Activated naive CD8-positive, alpha-beta T cell treated with anti-CD3 and anti-CD28 coated beads, Interleukin-2, amount 50 U/mL, for 24 hours (primary cell): ENCODE data around the gene CNKSR3.

Experiments
- ATAC-seq: fragments of 150-1000 bp; cut with Tn5 transposase; one replicate; pipeline ENCODE4 v1.10.0; 2021
- DNase-seq: peaks from one replicate; pipeline ENCODE4 v3.0.0; 2021
- H3K27ac Mint-ChIP-seq: one replicate; pipeline ENCODE4 v1.8.0; 2021; ENCODE audit warnings: mild to moderate bottlenecking, mixed read lengths
- H3K27me3 Mint-ChIP-seq: one replicate; pipeline ENCODE4 v1.8.0; 2021; ENCODE audit warnings: mixed read lengths
- H3K36me3 Mint-ChIP-seq: one replicate; pipeline ENCODE4 v1.8.0; 2021; ENCODE audit warnings: low read depth, mixed read lengths
- H3K4me1 Mint-ChIP-seq: one replicate; pipeline ENCODE4 v1.8.0; 2021; ENCODE audit warnings: mixed read lengths
- H3K4me3 Mint-ChIP-seq: one replicate; pipeline ENCODE4 v1.8.0; 2021; ENCODE audit warnings: mild to moderate bottlenecking, moderate library complexity, mixed read lengths
- H3K9me3 Mint-ChIP-seq: one replicate; pipeline ENCODE4 v1.8.0; 2021; ENCODE audit warnings: mixed read lengths

The CNKSR3 gene

DNA sequence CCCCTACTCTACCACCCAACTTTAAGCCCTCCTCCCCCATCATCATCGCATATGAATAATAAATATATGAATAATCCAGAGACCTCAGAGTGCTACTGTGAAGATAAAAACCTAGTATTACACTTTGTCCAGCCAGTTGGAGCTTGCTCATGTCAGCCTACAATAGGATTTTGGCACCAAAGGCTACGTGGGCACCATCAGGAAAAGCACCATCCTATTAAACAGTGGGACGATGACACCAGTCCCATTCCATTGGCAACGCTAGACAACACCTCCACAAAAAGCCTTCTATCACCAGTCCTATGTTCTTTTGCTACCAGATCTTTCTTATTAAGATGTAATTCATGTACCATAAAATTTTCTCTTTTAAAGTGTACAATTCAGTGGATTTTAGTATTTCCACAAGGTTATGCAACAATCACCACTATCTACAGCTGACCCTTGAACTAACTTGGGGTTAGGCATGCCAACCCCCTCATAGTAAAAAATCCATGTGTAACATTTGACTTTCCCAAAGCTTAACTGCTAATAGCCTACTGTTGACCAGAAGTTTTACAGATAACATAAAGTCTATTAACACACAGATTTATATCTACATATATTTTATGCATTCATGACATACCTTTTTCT, 41.1 kb downstream of the CNKSR3 start:
- DNase-seq (no peak), ATAC-seq (no peak)
- H3K36me3 Mint-ChIP-seq: no peaks in the 10 kb centered on the region
- H3K27me3 Mint-ChIP-seq: no peaks in the 10 kb centered on the region
- no peak overlapping the region for H3K4me3 Mint-ChIP-seq
- no peak overlapping the region for H3K27ac Mint-ChIP-seq
- H3K4me1 Mint-ChIP-seq: no peaks in the 10 kb centered on the region
- H3K9me3 Mint-ChIP-seq: peaks cover 9% of the 10 kb centered on the region

DNA sequence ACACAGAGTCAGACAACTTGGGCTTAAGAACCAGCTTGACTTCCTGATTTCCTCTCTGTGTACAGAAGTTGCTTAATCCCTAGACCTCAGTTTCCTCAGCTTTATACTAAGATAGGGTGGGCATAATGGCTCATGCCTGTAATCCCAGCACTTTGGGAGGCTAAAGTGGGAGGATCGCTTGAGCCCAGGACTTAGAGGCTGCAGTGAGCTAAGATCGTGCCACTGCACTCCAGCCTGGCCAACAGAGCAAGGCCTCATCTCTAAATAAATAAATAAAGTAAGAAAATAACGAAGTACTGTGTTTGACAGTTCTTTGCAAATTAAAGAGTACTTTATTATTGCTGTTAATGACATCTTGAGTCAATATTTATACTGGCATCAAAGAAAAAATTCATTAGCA, 41.7 kb downstream of the CNKSR3 start:
- ATAC-seq (no peak), DNase-seq (no peak)
- Mint-ChIP-seq H3K9me3 (peaks cover 9% of the 10 kb centered on the region), H3K27me3 (no peaks in the 10 kb centered on the region), H3K4me1 (no peaks in the 10 kb centered on the region), H3K36me3 (no peaks in the 10 kb centered on the region), H3K27ac (no peak overlapping the region), H3K4me3 (no peak overlapping the region)

DNA sequence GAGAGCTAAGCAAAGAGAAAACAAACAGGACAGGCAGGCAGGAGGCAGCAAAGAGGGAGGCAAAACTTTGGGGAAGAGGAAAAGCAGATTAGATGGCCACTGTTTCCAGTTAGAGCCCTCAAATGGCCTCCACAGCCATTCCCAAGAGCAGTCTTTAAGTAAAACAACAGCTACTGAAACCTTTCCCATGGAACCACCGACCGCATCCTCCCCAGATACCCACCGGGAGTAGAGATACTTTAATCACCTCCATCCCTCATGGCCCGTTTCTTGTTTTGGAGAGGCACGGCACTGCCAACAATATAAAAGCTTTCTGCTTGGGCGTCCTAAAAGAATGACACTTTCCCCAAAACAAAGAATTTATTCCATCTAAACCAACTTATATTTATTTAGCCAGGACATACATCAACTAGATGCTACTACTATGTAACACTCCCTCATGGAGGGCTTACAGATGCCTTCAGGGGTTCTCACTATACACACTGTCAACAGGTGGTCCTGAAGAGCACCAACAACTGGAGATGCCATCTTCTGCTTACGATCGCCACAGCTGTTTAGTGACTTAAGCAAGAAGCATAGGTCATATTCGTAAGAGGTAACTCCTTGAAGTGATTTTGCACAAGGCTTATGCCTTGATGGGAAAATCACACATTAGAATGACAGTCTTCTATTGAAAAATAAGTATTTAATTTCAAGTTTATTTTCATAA, 43.4 kb downstream of the CNKSR3 start:
- no peak for DNase-seq
- no peaks in the 10 kb centered on the region for H3K27me3 Mint-ChIP-seq
- H3K36me3 Mint-ChIP-seq: no peaks in the 10 kb centered on the region
- no peaks in the 10 kb centered on the region for H3K4me1 Mint-ChIP-seq
- no peak overlapping the region for H3K27ac Mint-ChIP-seq
- H3K9me3 Mint-ChIP-seq: peaks cover 9% of the 10 kb centered on the region
- no peak overlapping the region for H3K4me3 Mint-ChIP-seq
- no peak for ATAC-seq

DNA sequence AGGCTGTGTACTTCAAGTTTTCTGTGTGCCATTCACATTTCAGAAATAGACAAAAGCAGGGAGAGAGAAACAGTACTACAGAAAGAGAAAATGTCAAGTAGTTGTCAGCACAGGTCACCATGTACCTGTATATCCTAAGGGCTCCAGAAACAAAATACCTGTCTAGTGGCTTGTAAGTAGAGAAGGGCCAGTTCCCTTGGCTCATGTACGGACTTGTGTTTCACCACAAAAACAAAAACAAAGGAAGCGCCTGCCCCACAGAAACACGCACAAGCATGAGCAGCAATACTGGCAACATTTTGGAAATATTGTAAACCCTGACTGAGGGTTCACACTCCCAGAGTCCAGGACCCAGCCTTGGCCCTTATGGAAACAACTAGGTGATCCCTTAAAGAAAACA, 44.3 kb downstream of the CNKSR3 start:
- Mint-ChIP-seq H3K9me3 (peaks cover 9% of the 10 kb centered on the region), H3K27me3 (peaks cover under 1% of the 10 kb centered on the region), H3K36me3 (no peaks in the 10 kb centered on the region), H3K4me3 (no peak overlapping the region), H3K4me1 (no peaks in the 10 kb centered on the region), H3K27ac (no peak overlapping the region)
- no peak for ATAC-seq
- no peak for DNase-seq

DNA sequence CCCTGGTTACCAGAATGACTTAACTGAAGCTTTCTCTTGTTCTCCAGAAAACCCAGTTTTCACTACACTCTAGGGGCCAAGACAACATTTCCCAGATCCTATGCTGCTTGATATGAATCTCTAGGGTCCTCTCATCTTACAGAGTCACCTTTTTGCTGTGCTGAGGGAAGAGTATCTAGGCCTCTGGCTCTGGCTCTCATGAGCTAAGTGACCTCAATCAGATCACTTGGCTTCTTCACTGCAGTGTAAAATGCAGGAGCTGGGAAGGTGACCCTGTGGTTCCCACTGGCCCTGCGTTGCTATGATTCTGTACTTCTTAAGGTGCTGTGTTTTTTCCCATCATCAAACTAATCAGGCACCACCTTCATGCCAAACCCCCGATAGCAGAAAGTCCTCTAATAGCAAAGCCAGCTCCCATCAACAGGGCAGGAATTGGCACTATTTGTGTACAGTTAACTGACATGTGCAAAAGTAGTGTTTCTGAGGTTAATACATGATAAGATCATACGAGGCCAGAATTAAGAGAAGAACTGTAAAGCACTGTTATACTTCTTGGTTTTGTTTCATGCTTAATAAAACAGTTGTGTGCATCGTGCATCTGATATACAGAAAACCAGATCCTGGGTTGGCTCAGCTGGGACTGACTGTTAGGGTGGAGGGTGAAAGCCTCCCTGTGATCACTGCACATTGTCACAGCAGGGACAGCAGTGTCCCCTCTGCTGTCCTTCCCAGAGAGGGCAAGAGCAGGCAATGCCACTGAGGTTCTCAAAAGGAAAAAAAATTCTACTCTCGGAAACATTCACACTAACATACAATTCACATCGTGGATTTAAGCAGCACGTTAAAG, 46.7 kb downstream of the CNKSR3 start:
- H3K36me3 Mint-ChIP-seq: no peaks in the 10 kb centered on the region
- no peak overlapping the region for H3K4me3 Mint-ChIP-seq
- H3K27ac Mint-ChIP-seq: no peak overlapping the region
- no peaks in the 10 kb centered on the region for H3K9me3 Mint-ChIP-seq
- ATAC-seq: no peak
- DNase-seq: no peak
- peaks cover under 1% of the 10 kb centered on the region for H3K4me1 Mint-ChIP-seq
- peaks cover 5% of the 10 kb centered on the region for H3K27me3 Mint-ChIP-seq

DNA sequence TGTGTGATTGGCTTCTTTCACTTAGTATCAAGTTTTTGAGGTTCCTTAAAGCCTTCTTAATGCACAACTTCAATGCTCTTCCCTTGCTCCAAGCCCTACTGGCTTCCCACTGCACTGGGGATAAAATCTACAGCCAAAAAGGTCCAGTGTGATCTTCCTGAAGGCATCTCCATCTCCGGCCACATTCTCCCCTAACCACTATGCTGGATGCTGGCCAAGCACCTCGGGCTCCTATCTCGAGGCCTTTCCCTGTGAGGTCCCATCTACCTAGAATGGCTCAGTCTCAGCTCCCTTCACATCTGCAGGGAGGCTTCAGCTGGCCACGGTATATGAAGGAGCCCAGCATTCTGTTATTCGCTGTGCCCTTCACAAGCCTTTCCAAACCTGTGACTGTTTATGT, 48.1 kb downstream of the CNKSR3 start:
- peaks cover 4% of the 10 kb centered on the region for H3K4me1 Mint-ChIP-seq
- H3K4me3 Mint-ChIP-seq: no peak overlapping the region
- no peak overlapping the region for H3K27ac Mint-ChIP-seq
- no peaks in the 10 kb centered on the region for H3K36me3 Mint-ChIP-seq
- DNase-seq (no peak), ATAC-seq (no peak)
- no peaks in the 10 kb centered on the region for H3K9me3 Mint-ChIP-seq
- H3K27me3 Mint-ChIP-seq: peaks cover 12% of the 10 kb centered on the region

DNA sequence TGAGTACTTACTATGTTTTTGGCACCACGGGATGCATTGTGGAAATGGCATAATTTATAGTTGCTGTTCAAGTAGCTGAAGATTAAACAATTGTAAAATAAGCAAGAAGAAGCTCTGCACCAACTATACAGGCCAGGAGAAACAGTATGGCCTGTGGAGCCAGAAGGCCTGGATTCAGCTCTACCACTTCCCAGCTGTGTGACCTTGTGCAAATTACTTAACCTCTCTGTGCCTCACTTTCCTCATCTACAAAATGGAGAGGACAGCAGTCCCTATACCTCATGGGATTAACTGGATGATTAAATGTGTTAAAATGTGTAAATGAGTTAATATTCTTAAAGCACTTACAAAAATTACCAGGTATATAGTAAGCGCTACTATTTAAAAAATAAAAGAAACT, 49.1 kb downstream of the CNKSR3 start:
- Mint-ChIP-seq H3K36me3 (no peaks in the 10 kb centered on the region), H3K27me3 (peaks cover 12% of the 10 kb centered on the region), H3K4me1 (peaks cover 4% of the 10 kb centered on the region), H3K27ac (no peak overlapping the region), H3K9me3 (no peaks in the 10 kb centered on the region), H3K4me3 (no peak overlapping the region)
- ATAC-seq: no peak
- DNase-seq: no peak

DNA sequence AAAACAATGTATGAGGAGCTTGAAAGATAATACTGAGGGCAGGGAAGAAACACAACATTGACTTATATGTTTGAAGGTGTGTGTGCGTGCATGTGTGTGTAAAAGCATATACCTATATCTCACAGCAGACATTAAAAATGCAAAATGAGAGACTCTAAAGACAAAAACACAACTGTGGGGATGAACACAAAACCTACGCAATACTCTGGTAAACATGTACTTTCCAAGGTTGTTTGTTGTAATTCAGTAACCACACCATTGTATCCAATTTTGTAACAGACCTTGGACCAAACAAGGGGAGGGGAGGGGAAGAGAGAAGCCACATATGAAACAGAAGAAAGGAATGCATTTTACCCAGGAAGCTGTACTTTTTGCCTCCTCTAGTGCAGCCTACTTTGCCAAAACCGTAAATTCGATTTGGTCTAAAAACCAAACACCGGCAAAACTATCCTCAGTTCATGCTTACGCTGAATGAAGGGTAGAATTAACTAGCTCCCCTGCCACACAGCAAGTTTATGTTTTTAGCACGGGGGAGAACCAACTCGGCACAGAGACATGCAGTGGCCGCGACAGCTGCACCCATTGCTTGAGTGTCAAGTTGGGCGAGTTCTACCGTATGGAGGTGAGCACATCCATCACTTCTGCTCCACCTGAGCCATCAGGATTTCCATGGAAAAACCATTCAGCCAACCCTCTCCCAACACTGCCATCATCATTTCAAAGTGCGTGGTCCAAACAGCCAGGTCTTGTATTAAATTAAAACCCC, 50.0 kb downstream of the CNKSR3 start:
- H3K27ac Mint-ChIP-seq: no peak overlapping the region
- no peaks in the 10 kb centered on the region for H3K36me3 Mint-ChIP-seq
- H3K27me3 Mint-ChIP-seq: peaks cover 12% of the 10 kb centered on the region
- no peaks in the 10 kb centered on the region for H3K9me3 Mint-ChIP-seq
- DNase-seq: no peak
- no peak for ATAC-seq
- H3K4me3 Mint-ChIP-seq: no peak overlapping the region
- peaks cover 4% of the 10 kb centered on the region for H3K4me1 Mint-ChIP-seq

DNA sequence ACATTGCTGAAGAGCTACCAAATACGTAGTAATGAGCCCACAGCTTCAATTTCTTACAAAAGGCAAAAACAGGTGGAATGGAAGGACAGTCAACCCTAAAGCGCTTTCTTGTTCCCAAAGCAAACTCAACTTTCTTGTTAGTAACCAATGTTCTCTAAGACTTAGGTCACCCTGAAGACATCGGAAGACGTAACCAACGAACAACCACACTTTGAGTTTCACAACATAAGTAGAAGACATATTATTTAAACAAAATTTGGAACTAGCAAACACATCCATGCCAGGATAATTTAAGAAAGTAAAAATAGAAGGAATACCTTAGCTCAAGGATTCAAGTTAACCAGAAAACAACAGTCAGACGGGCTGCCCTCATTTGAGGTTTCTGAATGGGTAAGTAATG, 51.0 kb downstream of the CNKSR3 start:
- H3K27ac Mint-ChIP-seq: no peak overlapping the region
- H3K36me3 Mint-ChIP-seq: no peaks in the 10 kb centered on the region
- H3K27me3 Mint-ChIP-seq: peaks cover 12% of the 10 kb centered on the region
- H3K4me3 Mint-ChIP-seq: no peak overlapping the region
- ATAC-seq: no peak
- no peak for DNase-seq
- peaks cover 4% of the 10 kb centered on the region for H3K4me1 Mint-ChIP-seq
- no peaks in the 10 kb centered on the region for H3K9me3 Mint-ChIP-seq

DNA sequence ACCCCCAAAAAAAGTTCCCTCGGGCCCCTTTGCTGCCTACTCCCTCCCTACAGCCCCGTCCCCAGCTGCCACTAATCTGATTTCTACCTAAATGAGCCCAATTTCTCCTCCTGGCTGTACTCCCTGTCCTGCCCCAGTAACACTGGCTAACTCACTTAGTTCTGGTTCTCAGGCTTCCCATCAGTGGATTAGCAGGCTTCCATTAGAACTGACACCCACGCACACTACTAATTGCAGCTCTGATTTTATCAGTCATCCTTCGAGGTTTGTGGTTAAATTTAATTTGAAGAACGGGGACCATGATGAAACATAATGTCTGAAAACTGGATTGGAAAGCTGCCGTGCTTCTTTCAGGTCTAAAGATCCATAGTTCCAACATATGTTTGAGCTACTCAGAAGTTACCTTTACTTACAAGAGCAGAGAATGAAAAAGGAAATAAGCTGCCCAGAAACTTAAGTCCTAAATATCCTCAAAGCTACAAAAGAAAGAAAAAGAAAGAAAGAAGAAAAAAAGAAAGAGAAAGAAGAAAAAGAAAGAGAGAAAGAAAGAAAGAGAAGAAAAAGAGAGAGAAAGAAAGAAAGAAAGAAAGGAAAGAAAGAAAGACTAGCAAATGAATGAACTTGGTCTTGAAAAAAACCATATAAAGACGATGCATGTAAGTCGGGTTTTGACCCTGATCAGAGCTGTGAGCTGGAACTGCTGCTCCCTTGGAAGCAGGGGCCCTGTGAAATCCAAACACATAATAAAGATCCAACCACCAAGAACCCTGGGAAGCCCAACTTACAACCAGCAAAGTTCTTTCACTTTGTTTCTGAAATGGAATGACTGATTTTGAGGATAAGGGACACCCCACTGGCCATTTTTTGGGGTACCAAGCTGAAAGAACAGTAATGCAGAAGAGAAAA, 51.7 kb downstream of the CNKSR3 start:
- Mint-ChIP-seq H3K4me3 (no peak overlapping the region), H3K4me1 (peaks cover 4% of the 10 kb centered on the region), H3K9me3 (no peaks in the 10 kb centered on the region), H3K36me3 (no peaks in the 10 kb centered on the region), H3K27ac (no peak overlapping the region), H3K27me3 (peaks cover 12% of the 10 kb centered on the region)
- ATAC-seq (no peak), DNase-seq (no peak)

DNA sequence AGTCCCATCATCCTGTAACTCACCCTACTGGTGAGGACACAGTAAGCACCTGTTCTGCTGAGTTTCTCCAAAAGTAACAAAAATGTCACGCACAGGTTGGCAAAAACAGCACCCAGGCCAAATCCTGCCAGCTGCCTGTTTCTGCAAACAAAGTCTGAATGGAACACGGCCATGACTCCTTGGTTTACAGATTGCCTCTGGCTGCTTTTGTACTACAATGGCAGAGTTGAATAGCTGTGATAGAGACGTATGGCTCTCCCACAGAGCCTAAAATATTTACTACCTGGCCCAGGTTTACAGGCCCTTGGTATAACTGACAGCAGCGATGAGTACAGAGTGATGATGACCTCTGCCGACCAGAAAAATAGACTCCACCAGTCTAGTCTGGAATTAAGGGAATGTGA, 52.6 kb downstream of the CNKSR3 start:
- H3K4me3 Mint-ChIP-seq: no peak overlapping the region
- ATAC-seq (no peak), DNase-seq (no peak)
- no peak overlapping the region for H3K27ac Mint-ChIP-seq
- no peaks in the 10 kb centered on the region for H3K36me3 Mint-ChIP-seq
- H3K27me3 Mint-ChIP-seq: peaks cover 12% of the 10 kb centered on the region
- H3K4me1 Mint-ChIP-seq: peaks cover 4% of the 10 kb centered on the region
- H3K9me3 Mint-ChIP-seq: no peaks in the 10 kb centered on the region

DNA sequence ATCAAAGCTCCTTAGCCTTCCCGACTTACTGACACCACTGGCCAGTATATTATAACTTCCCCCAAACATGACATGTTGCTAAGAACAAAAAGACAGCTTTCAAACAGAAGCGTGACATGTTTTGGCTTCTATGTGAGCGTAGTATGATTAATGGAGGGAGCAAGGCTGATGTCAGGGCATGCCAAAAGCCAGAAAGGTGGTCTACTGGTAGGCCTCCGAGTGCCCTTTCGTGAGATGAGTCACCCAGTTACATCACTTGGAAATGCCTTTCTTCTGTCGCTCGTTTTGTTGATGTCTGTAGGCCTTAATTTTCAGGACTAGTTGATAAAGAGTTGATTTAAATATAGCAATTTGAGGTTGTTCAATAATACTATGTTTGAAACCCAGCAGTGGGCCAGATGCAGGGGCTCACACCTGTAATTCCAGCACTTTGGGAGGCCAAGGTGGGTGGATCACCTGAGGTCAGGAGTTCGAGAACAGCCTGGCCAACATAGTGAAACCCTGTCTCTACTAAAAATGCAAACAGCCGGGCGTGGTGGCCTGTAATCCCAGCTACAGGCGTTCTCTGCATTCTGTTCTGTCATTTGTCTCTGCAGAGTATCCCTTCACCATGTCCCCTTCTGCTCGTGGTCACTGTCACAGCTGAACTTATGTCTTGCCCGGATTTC, 53.3 kb downstream of the CNKSR3 start:
- peak; percentile 59 for ATAC-seq
- H3K4me3 Mint-ChIP-seq: no peak overlapping the region
- H3K27ac Mint-ChIP-seq: no peak overlapping the region
- no peaks in the 10 kb centered on the region for H3K36me3 Mint-ChIP-seq
- H3K27me3 Mint-ChIP-seq: peaks cover 12% of the 10 kb centered on the region
- DNase-seq: no peak
- no peaks in the 10 kb centered on the region for H3K9me3 Mint-ChIP-seq
- peaks cover 4% of the 10 kb centered on the region for H3K4me1 Mint-ChIP-seq

DNA sequence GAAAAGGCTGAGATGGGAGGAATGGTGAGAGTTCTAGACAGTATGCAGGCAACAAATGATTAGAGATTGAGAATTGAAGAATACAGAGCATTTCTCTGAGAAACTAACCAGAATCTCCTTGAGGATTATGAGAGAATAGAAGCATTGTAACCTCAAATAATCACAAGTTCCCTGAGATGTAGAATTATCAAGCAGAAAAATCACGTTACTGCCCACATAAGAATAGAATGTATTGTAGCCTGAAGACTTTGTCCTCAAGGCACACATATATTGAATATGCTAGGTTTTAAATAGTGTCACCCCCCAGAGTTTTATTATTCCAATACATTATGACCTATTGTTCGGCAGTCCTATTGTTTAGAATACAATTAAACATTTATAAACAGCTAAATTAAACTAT, 57.2 kb downstream of the CNKSR3 start:
- Mint-ChIP-seq H3K27ac (no peak overlapping the region), H3K27me3 (peaks cover 4% of the 10 kb centered on the region), H3K4me1 (no peaks in the 10 kb centered on the region), H3K9me3 (no peaks in the 10 kb centered on the region), H3K4me3 (no peak overlapping the region), H3K36me3 (no peaks in the 10 kb centered on the region)
- DNase-seq: no peak
- no peak for ATAC-seq
